HUES64 (cell line): ENCODE data around the gene DDIT4.
"Not testable (repeated sequence)": the region's sequence is repeated elsewhere in the genome, so short reads cannot be mapped to it uniquely, and the experiment has no call there.

ENCODE experiments used
- H3K27ac ChIP-seq: 2 replicates; pipeline ENCODE4 v1.7.0; 2013; ENCODE audit warnings: low read depth, low read length, inconsistent platforms
- H3K27me3 ChIP-seq: 2 replicates; pipeline ENCODE4 v1.6.1; 2013; ENCODE audit warnings: mild to moderate bottlenecking, low read length; ENCODE audit not compliant: insufficient read depth
- H3K36me3 ChIP-seq: 2 replicates; pipeline ENCODE4 v1.6.1; 2013; ENCODE audit warnings: mild to moderate bottlenecking, low read length; ENCODE audit not compliant: insufficient read depth
- H3K4me1 ChIP-seq: 2 replicates; pipeline ENCODE4 v1.6.1; 2013; ENCODE audit warnings: mild to moderate bottlenecking, low read length, moderate library complexity; ENCODE audit not compliant: insufficient read depth
- H3K4me3 ChIP-seq: 2 replicates; pipeline ENCODE4 v1.5.1; 2013; ENCODE audit warnings: mild to moderate bottlenecking, low read length, moderate library complexity
- H3K9ac ChIP-seq: 2 replicates; pipeline ENCODE4 v1.6.1; 2013; ENCODE audit warnings: mild to moderate bottlenecking, low read depth, low read length
- H3K9me3 ChIP-seq: 2 replicates; pipeline ENCODE4 v1.6.1; 2013; ENCODE audit warnings: low read depth, low read length; ENCODE audit not compliant: insufficient read depth
- WGBS: fragments of 150-250, 120-280 bp; methylation state at CpG from one replicate; pipeline ENCODE4 v1.1.7; 2013; ENCODE audit warnings: missing lambda C conversion rate; 5-methylcytosine and 5-hydroxymethylcytosine counted together

DDIT4 gene

GRCh38 chr10:72298592-72299519 lies 25.1 kb downstream of the DDIT4 start:
- peak overlapping the region; percentile 66; the same call in 1 of the 2 replicates for H3K4me3 ChIP-seq
- 90% methylated on average over 16 of the region's 16 CpGs for WGBS
- H3K27ac ChIP-seq, result peak overlapping the region; percentile 5; the same call in 1 of the 2 replicates

GRCh38 chr10:72303424-72304128 lies 29.9 kb downstream of the DDIT4 start:
- no peaks in the 10 kb centered on the region for H3K9me3 ChIP-seq
- H3K27ac ChIP-seq, result no peak overlapping the region
- H3K27me3 ChIP-seq, result no peaks in the 10 kb centered on the region
- no peaks in the 10 kb centered on the region for H3K36me3 ChIP-seq
- no peak overlapping the region for H3K4me3 ChIP-seq
- no peak overlapping the region for H3K9ac ChIP-seq
- WGBS, result 89% methylated on average over 8 of the region's 8 CpGs
- peaks cover under 1% of the 10 kb centered on the region; the same call in 1 of the 2 replicates for H3K4me1 ChIP-seq

More at GRCh38 chr10:72298592-72299519, 25.1 kb downstream of the DDIT4 start:
- peak overlapping the region; percentile 55; the same call in 1 of the 2 replicates for H3K9ac ChIP-seq
- peaks cover 13% of the 10 kb centered on the region; the same call in 1 of the 2 replicates for H3K4me1 ChIP-seq
- no peaks in the 10 kb centered on the region for H3K9me3 ChIP-seq
- H3K36me3 ChIP-seq, result no peaks in the 10 kb centered on the region
- no peaks in the 10 kb centered on the region for H3K27me3 ChIP-seq

- 86% methylated on average over 5 of the region's 5 CpGs for WGBS
- Histone ChIP-seq H3K4me3 (no peak overlapping the region), H3K9ac (no peak overlapping the region), H3K27ac (no peak overlapping the region), H3K36me3 (no peaks in the 10 kb centered on the region), H3K4me1 (peaks cover 11% of the 10 kb centered on the region), H3K9me3 (no peaks in the 10 kb centered on the region), H3K27me3 (no peaks in the 10 kb centered on the region)
These were observed 32.6 kb downstream of the DDIT4 start for GRCh38 chr10:72306215-72306760.

DNA sequence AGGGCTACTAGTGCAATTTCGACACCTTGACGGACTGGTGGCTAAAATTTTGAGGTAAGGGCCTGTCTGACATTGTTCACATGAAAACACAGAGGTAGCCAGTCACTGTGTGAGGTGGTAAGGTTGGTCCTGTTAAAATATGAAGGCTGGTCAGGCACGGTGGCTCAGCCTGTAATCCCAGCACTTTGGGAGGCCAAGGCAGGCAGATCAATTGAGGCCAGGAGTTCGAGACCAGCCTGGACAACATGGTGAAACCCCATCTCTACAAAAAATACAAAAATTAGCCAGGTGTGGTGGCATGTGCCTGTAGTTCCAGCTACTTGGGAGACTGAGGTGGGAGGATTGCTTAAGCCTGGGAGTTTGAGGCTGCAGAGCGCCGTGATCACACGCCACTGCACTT lies 34.0 kb downstream of the DDIT4 start:
- not testable (repeated sequence) for H3K9ac ChIP-seq

DNA sequence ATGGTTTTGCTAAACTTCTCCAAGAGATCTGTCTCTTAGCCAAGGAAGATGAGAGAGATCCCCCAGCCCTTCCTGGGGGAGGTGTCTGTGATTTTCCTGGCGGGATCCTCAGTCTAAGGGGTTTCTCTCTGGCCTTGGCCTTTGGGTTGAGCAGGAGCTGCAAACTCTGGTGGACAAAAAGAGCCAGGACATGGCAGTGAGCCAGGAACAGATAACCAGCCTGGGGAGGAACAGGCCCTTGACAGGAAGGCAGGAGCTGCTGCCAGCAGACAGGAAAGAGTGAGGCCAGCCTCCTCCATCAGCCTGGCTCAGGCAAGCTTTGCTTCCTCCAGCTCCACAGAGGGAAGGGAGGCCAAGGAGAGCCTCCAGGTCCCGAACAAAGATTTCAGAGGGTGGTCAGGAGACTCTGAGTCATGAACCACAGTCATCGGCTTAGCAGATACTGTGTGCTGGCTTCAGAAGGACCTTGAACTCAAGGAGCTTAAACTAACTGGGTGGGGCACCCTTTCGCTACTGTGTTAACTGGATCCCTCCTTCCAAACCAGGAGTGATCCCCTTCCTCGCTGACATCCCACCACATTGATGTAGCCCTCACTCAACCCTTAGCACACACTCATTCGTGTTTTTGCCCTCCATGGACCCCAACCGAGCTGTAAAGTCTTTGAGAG lies 34.7 kb downstream of the DDIT4 start:
- Histone ChIP-seq H3K9ac (no peak overlapping the region), H3K27ac (no peak overlapping the region), H3K4me1 (peaks cover 11% of the 10 kb centered on the region), H3K36me3 (no peaks in the 10 kb centered on the region), H3K4me3 (no peak overlapping the region), H3K27me3 (no peaks in the 10 kb centered on the region), H3K9me3 (no peaks in the 10 kb centered on the region)
- 90% methylated on average over 7 of the region's 7 CpGs for WGBS

More for the DNA sequence above, 34.0 kb downstream of the DDIT4 start:
- WGBS, result 95% methylated on average over 7 of the region's 7 CpGs
- H3K9me3 ChIP-seq, H3K4me3 ChIP-seq, H3K27ac ChIP-seq, H3K27me3 ChIP-seq, H3K36me3 ChIP-seq: not testable (repeated sequence)
- H3K4me1 ChIP-seq, result peaks cover 11% of the 10 kb centered on the region

DNA sequence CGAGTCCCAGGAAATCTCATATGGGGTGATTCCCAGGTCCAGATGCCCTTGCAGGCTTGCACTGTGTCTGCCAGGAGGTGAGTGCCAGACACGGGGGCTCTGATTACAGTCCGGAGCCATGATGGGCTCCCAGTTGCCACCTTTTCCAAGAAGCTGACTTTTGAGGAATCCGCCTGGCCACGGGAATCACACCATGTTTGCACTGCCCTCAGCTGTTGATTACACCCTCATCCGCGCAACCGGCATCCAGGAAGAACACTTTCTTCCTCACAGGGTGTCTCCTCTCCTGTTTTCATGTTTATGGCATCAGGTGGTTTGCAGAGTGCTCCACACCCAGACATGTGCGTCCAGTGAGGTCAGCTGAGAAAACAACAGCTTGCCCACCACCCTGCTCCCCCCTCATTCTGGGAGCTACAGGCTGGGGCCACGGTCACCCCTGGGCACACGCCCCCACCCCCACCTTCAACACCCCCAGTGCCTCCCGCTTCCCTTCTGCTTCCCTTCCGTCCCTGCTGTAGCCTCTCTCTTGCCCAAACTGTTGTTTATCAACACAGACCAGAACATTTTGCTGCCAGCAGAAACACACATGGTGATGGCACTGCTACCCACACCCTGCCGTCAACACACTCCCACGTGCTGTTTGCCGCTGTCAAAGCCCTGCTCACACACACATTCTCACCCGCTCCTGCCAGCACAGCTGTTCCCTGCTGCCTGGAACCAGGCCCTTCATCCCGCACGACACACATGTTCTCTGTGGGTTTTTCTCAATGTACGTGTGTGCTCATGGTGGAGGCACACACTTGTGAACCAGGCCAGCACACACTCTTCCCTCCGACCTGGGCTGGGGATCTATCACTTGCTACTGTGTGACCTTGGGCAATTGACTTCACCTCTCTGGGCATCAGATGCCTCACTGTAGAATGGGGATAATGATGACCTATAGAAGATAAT lies 35.8 kb downstream of the DDIT4 start:
- H3K4me1 ChIP-seq, result peaks cover 11% of the 10 kb centered on the region

GRCh38 chr10:72310241-72310633 lies 36.5 kb downstream of the DDIT4 start:
- no peak overlapping the region for H3K9ac ChIP-seq
- H3K4me1 ChIP-seq, result peaks cover 17% of the 10 kb centered on the region
- H3K36me3 ChIP-seq, result no peaks in the 10 kb centered on the region
- 63% methylated on average over 11 of the region's 11 CpGs for WGBS
- H3K4me3 ChIP-seq, result no peak overlapping the region
- H3K27me3 ChIP-seq, result no peaks in the 10 kb centered on the region
- no peaks in the 10 kb centered on the region for H3K9me3 ChIP-seq
- no peak overlapping the region for H3K27ac ChIP-seq

More for the DNA sequence above, 35.8 kb downstream of the DDIT4 start:
- H3K27me3 ChIP-seq, result no peaks in the 10 kb centered on the region
- no peak overlapping the region for H3K27ac ChIP-seq
- H3K36me3 ChIP-seq, result no peaks in the 10 kb centered on the region
- H3K9ac ChIP-seq, result no peak overlapping the region
- WGBS, result 87% methylated on average over 21 of the region's 21 CpGs
- no peaks in the 10 kb centered on the region for H3K9me3 ChIP-seq
- H3K4me3 ChIP-seq, result no peak overlapping the region

DNA sequence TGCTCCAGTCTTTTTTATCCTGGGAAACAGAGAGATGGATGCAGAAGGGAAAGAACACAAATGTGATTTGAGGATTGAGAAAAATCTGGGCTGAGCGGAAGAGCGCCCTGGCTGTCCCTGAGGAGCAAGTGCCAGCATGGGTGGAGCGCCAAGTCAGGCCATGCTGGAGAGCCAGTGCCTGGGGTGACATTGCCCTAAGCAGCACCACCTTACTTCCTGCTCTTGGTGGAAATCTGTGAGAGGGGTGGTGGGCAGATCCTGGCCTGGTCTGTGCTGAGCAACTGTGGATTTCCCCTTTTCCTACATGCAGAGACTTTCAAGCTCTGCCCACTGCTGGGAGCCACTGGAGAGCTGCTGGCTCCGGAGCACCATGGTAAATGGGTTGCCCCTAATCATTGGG lies 36.9 kb downstream of the DDIT4 start:
- Histone ChIP-seq H3K36me3 (no peaks in the 10 kb centered on the region), H3K4me1 (peaks cover 21% of the 10 kb centered on the region), H3K4me3 (no peak overlapping the region), H3K9ac (no peak overlapping the region), H3K27ac (no peak overlapping the region), H3K9me3 (no peaks in the 10 kb centered on the region), H3K27me3 (no peaks in the 10 kb centered on the region)
- 87% methylated on average over 4 of the region's 4 CpGs for WGBS

- 95% methylated on average over 7 of the region's 7 CpGs for WGBS
- Histone ChIP-seq H3K27me3 (no peaks in the 10 kb centered on the region), H3K27ac (no peak overlapping the region), H3K4me1 (peaks cover 22% of the 10 kb centered on the region), H3K9ac (no peak overlapping the region), H3K36me3 (no peaks in the 10 kb centered on the region), H3K4me3 (no peak overlapping the region), H3K9me3 (no peaks in the 10 kb centered on the region)
These were observed 37.9 kb downstream of the DDIT4 start for GRCh38 chr10:72311667-72312066.

GRCh38 chr10:72312865-72313391 lies 39.2 kb downstream of the DDIT4 start:
- H3K27me3 ChIP-seq, result no peaks in the 10 kb centered on the region
- H3K27ac ChIP-seq, result no peak overlapping the region
- no peak overlapping the region for H3K9ac ChIP-seq
- no peaks in the 10 kb centered on the region for H3K9me3 ChIP-seq
- 96% methylated on average over 8 of the region's 8 CpGs for WGBS
- H3K36me3 ChIP-seq, result no peaks in the 10 kb centered on the region
- peaks cover 22% of the 10 kb centered on the region for H3K4me1 ChIP-seq
- no peak overlapping the region for H3K4me3 ChIP-seq
